HG02943 (cell line): ENCODE measurements around the gene ZNF682.
"Not testable (repeated sequence)": the region's sequence is repeated elsewhere in the genome, so short reads cannot be mapped to it uniquely, and the experiment has no call there.

Experiments used
- ATAC-seq: cut with Tn5 transposase; IDR thresholded peaks from one replicate; pipeline ENCODE4 v1.9.1; 2021; ENCODE audit warnings: mild to moderate bottlenecking, low read depth, moderate library complexity; ENCODE audit not compliant: unreplicated experiment

The ZNF682 gene

DNA sequence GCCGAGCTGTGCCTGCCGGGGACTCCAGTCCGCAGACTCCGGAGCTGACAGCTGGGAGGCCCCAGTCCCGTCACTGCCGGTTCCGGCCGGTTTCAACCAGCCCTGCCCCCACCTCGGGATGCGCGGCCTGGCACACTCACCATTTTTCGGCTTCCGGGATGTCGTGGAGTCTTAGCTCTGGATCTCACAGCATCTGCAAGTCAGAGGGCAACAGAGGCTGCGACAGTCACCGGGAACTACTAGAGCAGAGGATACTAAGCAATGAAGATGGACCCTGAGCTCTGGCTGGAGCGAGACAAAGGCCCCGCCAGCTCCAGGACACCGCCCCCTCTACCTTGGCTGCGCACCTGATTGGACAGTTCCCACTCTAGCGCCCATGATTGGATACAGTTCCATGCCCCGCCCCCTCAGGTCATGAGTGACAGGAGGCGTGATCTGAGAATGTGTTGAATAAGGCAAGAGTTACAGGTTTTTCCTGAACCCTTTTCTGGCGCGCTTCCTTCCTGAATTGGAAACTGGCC, at the start of gene ZNF682:
Gene ZNF682, minus strand, starts transcription at position 303 of the 521 bp plus-strand sequence. Its CDS starts 160 bp downstream, at position 143.
- ATAC-seq = peak; percentile 99

- not testable (repeated sequence) for ATAC-seq
These were observed 43.6 kb upstream of the ZNF682 start for GRCh38 chr19:20082876-20083275.

GRCh38 chr19:20082232-20082833, 43.0 kb upstream of the ZNF682 start:
- not testable (repeated sequence) for ATAC-seq

DNA sequence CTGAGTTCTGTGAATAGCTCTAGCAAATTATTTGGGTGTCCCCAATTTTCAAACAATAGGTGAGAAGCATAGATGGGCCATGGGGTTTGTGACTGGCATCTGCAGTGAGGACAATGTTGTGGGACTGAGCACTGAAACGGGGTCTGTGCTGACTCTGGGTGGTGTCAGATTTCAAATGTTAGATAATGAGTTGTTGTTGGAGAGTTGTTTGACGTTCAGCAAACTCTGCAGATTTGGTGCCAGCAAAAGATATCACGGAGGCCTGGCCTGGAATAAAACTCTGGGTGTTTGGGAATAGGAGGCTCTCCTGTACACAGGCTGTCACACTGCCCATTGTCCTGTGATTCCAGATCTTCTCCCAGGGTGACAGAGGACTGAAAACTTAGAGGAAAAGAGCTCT, 41.4 kb upstream of the ZNF682 start:
- ATAC-seq = no peak

DNA sequence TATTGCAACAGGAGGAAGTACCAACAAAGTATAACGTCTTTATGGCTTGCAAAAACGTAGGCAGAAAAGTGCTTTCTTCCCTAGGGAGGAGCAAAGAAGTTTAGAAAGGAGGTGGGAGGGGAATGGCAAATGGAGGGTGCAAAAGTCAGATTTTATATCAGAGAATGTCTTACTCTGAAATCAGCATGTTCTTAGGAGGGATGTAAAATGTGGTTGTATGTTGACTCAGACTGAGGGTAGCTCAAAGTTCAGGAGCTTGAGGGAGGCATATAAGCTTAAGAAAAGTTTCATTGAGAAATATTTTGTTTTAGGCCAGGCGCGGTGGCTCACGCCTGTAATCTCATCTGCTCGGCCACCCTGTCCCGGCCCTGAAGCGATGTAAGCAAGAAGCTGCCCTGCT, 40.2 kb upstream of the ZNF682 start:
- no peak for ATAC-seq

- ATAC-seq = no peak
These were observed 39.3 kb upstream of the ZNF682 start for GRCh38 chr19:20078581-20079031.

DNA sequence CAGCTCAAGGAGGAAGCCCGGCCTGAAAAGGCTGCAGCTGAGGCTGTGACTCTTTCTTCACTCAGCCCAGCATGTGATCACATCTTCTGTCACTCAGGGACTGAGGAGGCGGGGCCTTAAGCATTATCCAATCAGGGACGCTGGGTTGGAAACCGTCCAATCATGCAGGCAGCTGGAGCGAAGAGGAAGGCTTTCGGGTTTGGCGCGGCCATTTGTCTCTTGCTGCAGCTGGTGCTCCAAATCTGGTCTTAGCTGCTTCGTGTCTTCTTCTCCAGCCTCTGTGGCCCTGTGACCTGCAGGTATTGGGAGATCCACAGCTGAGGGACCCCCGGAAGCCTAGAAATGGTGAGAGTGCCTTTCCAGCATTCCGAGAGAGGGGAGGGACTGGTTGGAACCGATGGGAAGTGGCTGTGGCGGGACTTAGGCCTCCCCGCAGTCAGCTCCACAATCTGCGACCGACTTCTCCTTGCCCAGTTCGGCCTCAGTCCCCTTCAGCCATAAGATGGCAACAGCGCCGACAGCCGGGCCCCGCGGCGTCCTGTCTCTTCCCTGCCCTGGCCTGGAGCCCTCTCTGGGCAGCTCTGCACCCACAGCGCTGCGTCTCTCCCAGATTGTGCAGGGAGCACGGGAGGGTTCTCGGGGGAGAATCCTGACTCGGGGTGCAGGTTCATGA, 38.6 kb upstream of the ZNF682 start, which contains the start of gene ZNF90:
Gene ZNF90, plus strand, starts transcription at position 210 of the 673 bp plus-strand sequence. Its CDS starts 133 bp downstream, at position 343.
- peak; percentile 88 for ATAC-seq

GRCh38 chr19:20072936-20073335, 33.6 kb upstream of the ZNF682 start:
- ATAC-seq = no peak

- no peak for ATAC-seq
These were observed 31.4 kb upstream of the ZNF682 start for GRCh38 chr19:20070691-20071090.

DNA sequence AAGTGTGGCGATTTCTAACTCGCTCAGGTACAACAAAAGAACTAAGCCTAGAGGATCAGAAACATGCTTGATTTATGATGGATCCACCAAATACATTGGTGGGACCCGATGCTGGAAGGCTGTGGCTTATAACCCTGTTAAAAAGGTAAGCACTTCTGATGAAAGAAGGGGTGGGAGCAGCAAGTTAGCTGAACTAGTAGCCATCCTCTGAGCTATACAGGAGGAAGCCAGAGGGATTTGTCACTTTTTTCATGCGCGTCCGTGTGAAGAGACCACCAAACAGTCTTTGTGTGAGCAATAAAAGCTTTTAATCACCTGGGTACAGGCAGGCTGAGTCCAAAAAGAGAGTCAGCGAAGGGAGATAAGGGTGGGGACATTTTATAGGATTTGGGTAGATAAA, 29.3 kb upstream of the ZNF682 start:
- not testable (repeated sequence) for ATAC-seq

DNA sequence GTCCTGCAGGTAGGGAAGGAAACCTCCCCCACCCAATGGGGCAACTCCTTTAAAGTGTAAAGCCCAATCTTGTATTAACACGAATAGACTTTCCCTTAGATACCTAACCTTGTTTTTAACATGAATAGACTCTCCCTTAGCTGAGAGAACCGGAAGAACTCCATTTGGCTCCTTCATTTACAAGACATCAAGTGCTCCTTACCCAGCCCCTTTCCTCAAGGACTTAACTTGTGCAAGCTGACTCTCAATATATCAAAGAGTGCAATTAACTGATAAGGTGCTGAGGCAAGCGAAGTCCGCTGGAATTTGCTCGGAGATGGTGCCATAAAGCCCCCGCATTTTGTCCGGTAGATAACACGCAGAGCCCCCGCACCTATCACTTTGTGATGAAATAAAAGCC, 28.6 kb upstream of the ZNF682 start:
- ATAC-seq = no peak

GRCh38 chr19:20066861-20067260, 27.6 kb upstream of the ZNF682 start:
- ATAC-seq = no peak

DNA sequence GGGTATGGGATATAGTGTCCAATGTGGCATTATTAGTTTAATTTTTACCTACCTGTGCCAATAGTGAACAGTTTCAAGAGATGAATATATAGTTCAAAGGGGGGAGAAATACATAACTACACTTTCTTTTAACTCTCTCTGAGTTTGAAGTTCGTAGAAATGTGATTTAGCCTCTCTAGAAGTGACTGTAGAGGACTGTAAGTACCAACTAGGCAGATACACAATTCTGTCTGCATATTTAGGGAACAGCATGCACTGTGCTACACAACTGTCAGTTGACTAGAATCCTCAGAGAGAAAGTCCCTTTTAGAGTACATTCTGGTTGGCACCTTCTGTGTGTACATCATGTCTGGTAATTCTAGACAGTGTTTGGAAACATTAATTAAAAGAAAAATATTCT, 21.0 kb upstream of the ZNF682 start:
- no peak for ATAC-seq

DNA sequence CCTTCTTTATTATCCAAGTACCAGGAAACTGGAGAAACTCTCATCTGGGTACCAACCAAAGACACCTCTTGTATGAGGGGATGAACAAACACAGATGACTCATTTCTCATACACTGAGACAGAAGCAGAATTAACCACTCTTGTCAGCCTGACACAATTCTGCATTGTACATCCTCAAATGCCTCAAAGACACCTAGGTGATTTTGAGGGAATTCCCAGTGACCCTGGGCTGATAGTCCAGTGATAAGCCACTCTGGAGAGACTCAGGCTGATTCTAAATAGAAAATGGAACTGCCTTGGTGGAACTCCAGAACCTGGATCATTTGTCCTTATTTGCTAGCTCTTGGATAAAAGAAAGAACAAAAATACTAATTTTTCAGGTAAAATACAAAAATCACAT, 19.4 kb upstream of the ZNF682 start:
- ATAC-seq = not testable (repeated sequence)

DNA sequence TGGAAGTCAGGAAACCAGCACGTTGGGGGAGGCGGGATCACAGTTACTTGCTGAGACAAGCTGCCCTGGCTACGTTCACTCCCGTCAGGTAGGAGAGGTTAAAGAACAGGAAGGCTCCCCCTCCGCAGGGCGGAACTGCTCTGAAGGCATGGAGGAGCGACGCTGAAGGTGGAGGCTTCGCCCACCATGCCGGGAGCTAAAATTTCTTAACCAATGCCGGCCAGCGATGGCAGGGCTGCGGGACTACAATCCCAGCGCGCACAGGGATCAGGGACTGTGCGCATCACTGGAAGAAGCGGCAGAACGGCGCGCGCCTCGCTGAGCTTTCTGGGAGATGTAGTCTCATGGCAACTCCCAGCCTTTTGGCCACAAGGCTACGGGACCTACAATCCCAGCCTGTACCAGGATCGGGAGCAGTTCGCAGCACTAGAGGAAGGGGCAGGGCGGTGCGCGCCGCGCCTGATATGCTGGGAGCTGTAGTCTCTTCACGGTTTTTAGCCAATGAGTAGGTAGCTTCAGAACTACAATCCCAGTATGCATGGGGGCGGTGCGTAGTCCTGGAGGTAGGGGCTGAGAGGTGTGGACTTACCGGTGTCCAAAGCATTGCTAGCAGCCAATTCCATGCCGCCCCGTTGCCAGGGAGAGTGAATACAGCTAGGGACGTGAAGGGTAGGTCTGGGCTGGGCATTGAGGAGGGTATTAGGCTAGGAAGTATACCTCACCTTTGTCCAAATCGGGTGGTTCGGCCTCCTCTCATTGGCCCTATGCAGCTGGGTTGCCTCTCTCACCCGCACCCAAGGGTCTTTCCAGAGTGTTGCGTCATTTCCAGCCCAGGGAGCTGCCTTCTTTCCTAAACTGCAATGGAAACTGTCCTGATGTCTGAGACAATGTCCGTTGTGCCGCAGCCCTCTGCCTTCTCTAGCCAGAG, 12.8 kb upstream of the ZNF682 start:
- peak; percentile 90 for ATAC-seq

GRCh38 chr19:20045742-20046141, 6.4 kb upstream of the ZNF682 start:
- not testable (repeated sequence) for ATAC-seq

DNA sequence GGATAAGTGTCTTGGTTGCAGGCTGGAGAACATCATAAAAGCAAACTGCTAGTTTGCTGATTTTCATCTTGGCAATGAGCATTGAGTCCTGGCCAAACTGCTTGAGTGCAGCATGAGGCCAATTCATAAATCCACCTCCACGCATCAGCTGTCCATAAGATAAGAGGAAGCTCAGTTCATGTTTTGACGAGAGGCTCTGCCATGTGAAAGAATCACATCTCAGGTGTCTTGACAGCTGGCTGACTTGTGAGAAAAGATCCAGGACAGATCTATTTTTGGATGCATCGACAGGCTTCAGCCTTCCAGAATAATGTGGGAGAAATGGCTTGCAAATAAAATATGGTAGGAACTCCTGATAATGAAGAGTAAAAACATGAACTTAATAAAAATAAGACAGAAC, 5.4 kb upstream of the ZNF682 start:
- ATAC-seq = no peak

DNA sequence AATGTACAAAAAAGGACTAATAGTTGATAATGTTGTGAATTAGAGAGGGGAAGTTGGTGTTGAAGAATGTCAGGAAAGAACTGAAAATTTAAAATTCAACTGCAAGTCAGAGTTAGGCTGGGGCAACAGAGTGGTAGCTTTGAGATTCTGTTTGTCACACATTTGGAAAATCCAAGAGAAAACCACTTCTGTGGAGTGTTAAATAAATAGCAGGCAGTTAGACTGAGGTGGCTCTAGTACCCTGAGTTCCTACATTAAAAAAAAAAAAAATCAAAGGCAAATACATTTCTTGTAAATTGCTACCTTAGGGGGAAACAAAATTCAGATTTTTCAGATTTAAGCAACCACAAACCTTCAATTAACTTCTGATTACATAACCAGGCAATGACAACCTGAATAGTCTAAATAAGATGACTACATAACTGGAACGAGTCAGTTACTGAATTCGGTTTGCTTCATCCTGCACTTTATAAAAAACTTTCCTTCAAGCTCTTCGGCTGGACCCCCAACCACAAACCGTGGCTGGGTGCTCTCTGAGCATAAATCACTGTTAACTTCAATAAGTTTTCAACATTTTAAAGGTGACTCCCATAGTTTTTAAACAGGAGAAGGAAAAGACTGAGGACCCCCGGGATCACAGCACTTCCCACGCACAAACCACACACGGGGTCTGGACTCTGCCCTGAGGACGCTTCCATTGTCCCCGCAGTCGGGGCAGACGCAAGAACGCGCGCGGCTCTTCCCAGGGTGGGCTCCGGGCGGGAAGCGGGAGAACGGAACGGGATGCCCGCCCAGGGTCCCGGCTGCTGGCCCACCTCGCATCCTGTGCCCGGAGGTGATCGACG, 725 bp downstream of the ZNF682 start:
- ATAC-seq = no peak

DNA sequence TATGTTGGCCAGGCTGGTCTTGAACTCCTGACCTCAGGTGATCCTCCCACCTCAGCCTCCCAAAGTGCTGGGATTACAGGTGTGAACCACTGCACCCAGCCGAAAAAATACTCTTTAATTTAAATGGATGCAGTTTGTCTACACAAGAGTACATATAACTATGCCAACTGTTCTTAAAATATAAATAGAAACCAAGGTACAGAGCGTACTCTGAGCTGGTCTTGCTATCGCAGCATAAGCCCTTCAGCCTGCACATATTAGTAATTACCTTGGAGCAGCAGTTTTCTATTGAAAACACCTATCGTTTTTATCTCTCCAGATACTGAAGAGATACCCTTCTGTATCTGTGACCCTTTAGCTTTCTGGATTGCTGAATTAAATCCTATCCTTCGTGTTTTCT, 3.4 kb downstream of the ZNF682 start:
- ATAC-seq = no peak

GRCh38 chr19:20028611-20029010, 10.7 kb downstream of the ZNF682 start:
- ATAC-seq = no peak
